ENCODE results near the gene NANOS2.

- TF ChIP-seq CTCF (IDR thresholded peaks at IDR 0.05; ENCODE audit: low read length) (no peak), EZH2 (IDR thresholded peaks at IDR 0.05; ENCODE audit: borderline replicate concordance, low read length) (no peak)
Observed at GRCh38 chr19:45886427-45887199, 28.0 kb downstream of the NANOS2 start.

All from OCI-LY1 (cell line).